ENCODE results near the gene RIT2.
"Not testable (repeated sequence)": the region's sequence is repeated elsewhere in the genome, so short reads cannot be mapped to it uniquely, and the experiment has no call there.

DNA sequence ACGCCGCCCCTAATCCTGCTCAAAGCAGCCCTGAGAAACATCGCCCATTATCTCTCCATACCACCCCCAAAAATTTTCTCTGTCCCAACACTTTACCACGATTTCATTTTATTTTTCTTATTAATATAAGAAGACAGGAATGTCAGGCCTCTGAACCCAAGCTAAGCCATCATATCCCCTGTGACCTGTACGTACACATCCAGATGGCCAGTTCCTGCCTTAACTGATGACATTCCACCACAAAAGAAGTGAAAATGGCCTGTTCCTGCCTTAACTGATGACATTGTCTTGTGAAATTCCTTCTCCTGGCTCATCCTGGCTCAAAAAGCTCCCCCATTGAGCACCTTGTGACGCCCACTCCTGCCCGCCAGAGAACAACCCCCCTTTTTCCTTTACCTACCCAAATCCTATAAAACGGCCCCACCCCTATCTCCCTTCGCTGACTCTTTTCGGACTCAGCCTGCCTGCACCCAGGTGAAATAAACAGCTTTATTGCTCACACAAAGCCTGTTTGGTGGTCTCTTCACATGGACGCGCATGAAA lies 373.6 kb downstream of the RIT2 start:
- TF ChIP-seq, protein P1, sequence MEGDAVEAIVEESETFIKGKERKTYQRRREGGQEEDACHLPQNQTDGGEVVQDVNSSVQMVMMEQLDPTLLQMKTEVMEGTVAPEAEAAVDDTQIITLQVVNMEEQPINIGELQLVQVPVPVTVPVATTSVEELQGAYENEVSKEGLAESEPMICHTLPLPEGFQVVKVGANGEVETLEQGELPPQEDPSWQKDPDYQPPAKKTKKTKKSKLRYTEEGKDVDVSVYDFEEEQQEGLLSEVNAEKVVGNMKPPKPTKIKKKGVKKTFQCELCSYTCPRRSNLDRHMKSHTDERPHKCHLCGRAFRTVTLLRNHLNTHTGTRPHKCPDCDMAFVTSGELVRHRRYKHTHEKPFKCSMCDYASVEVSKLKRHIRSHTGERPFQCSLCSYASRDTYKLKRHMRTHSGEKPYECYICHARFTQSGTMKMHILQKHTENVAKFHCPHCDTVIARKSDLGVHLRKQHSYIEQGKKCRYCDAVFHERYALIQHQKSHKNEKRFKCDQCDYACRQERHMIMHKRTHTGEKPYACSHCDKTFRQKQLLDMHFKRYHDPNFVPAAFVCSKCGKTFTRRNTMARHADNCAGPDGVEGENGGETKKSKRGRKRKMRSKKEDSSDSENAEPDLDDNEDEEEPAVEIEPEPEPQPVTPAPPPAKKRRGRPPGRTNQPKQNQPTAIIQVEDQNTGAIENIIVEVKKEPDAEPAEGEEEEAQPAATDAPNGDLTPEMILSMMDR (IDR thresholded peaks at IDR 0.05), result not testable (repeated sequence)
- TF ChIP-seq POLR2A, EP300 (IDR thresholded peaks at IDR 0.05): not testable (repeated sequence)

All from ovary (tissue), 3 donors.